ENCODE measurements around the gene RANBP1.
A peak's percentile ranks its signal among the peaks of the same experiment; 100 is the strongest.

The RANBP1 gene

GRCh38 chr22:20152464-20152890, 36.6 kb downstream of the RANBP1 start:
- no peak overlapping the region for H3K9ac ChIP-seq (ENCODE audit: insufficient read length)
- no peak overlapping the region for H3K4me3 ChIP-seq
- no peak overlapping the region for H3K27ac ChIP-seq
- no peaks in the 10 kb centered on the region for H3K36me3 ChIP-seq (ENCODE audit: insufficient read depth, low read length)
- no peak for DNase-seq (ENCODE audit: low read depth, low spot score)
- TF ChIP-seq POLR2AphosphoS5 (IDR thresholded peaks at IDR 0.05; ENCODE audit: borderline replicate concordance, low read depth, low read length) (no peak), EZH2 (IDR thresholded peaks at IDR 0.05) (no peak), FOXP2 (optimal IDR thresholded peaks at IDR 0.05; ENCODE audit: control extremely low read depth, extremely low read length, insufficient read depth) (no peak)
- H3K9me3 ChIP-seq (ENCODE audit: low read depth, low read length), result no peaks in the 10 kb centered on the region

- H3K9me3 ChIP-seq (ENCODE audit: low read depth, low read length), result no peaks in the 10 kb centered on the region
- H3K4me3 ChIP-seq, result no peak overlapping the region
- H3K27ac ChIP-seq, result no peak overlapping the region
- no peak for DNase-seq (ENCODE audit: low read depth, low spot score)
- H3K36me3 ChIP-seq (ENCODE audit: insufficient read depth, low read length), result no peaks in the 10 kb centered on the region
- no peak overlapping the region for H3K9ac ChIP-seq (ENCODE audit: insufficient read length)
- TF ChIP-seq POLR2AphosphoS5 (IDR thresholded peaks at IDR 0.05; ENCODE audit: borderline replicate concordance, low read depth, low read length), result no peak
- no peak for TF ChIP-seq FOXP2 (optimal IDR thresholded peaks at IDR 0.05; ENCODE audit: control extremely low read depth, extremely low read length, insufficient read depth)
- no peak for TF ChIP-seq EZH2 (IDR thresholded peaks at IDR 0.05)
Observed at GRCh38 chr22:20153945-20154344, 38.0 kb downstream of the RANBP1 start.

GRCh38 chr22:20154602-20155187, 38.8 kb downstream of the RANBP1 start:
- no peak for TF ChIP-seq FOXP2 (optimal IDR thresholded peaks at IDR 0.05; ENCODE audit: control extremely low read depth, extremely low read length, insufficient read depth)
- TF ChIP-seq EZH2 (IDR thresholded peaks at IDR 0.05), result no peak
- no peak for TF ChIP-seq POLR2AphosphoS5 (IDR thresholded peaks at IDR 0.05; ENCODE audit: borderline replicate concordance, low read depth, low read length)
- Histone ChIP-seq H3K27ac (no peak overlapping the region), H3K36me3 (ENCODE audit: insufficient read depth, low read length) (no peaks in the 10 kb centered on the region), H3K9ac (ENCODE audit: insufficient read length) (no peak overlapping the region), H3K9me3 (ENCODE audit: low read depth, low read length) (no peaks in the 10 kb centered on the region), H3K4me3 (no peak overlapping the region)
- no peak for DNase-seq (ENCODE audit: low read depth, low spot score)

- Histone ChIP-seq H3K9me3 (ENCODE audit: low read depth, low read length) (no peaks in the 10 kb centered on the region), H3K9ac (ENCODE audit: insufficient read length) (no peak overlapping the region), H3K4me3 (no peak overlapping the region), H3K36me3 (ENCODE audit: insufficient read depth, low read length) (no peaks in the 10 kb centered on the region), H3K27ac (no peak overlapping the region)
- TF ChIP-seq POLR2AphosphoS5 (IDR thresholded peaks at IDR 0.05; ENCODE audit: borderline replicate concordance, low read depth, low read length) (no peak), EZH2 (IDR thresholded peaks at IDR 0.05) (no peak), FOXP2 (optimal IDR thresholded peaks at IDR 0.05; ENCODE audit: control extremely low read depth, extremely low read length, insufficient read depth) (no peak)
- no peak for DNase-seq (ENCODE audit: low read depth, low spot score)
Observed at GRCh38 chr22:20155330-20156041, 39.6 kb downstream of the RANBP1 start.

GRCh38 chr22:20156042-20156389, 40.1 kb downstream of the RANBP1 start:
- no peak for TF ChIP-seq EZH2 (IDR thresholded peaks at IDR 0.05)
- no peak for TF ChIP-seq FOXP2 (optimal IDR thresholded peaks at IDR 0.05; ENCODE audit: control extremely low read depth, extremely low read length, insufficient read depth)
- no peak for TF ChIP-seq POLR2AphosphoS5 (IDR thresholded peaks at IDR 0.05; ENCODE audit: borderline replicate concordance, low read depth, low read length)
- DNase-seq (ENCODE audit: low read depth, low spot score), result no peak
- H3K9me3 ChIP-seq (ENCODE audit: low read depth, low read length), result no peaks in the 10 kb centered on the region
- H3K36me3 ChIP-seq (ENCODE audit: insufficient read depth, low read length), result no peaks in the 10 kb centered on the region
- no peak overlapping the region for H3K27ac ChIP-seq
- no peak overlapping the region for H3K4me3 ChIP-seq
- H3K9ac ChIP-seq (ENCODE audit: insufficient read length), result no peak overlapping the region

GRCh38 chr22:20156611-20157429, 40.9 kb downstream of the RANBP1 start:
- H3K36me3 ChIP-seq (ENCODE audit: insufficient read depth, low read length), result no peaks in the 10 kb centered on the region
- H3K4me3 ChIP-seq, result no peak overlapping the region

GRCh38 chr22:20157430-20158183, 41.7 kb downstream of the RANBP1 start:
- Histone ChIP-seq H3K9ac (ENCODE audit: insufficient read length) (no peak overlapping the region), H3K9me3 (ENCODE audit: low read depth, low read length) (no peaks in the 10 kb centered on the region), H3K36me3 (ENCODE audit: insufficient read depth, low read length) (no peaks in the 10 kb centered on the region), H3K4me3 (no peak overlapping the region), H3K27ac (no peak overlapping the region)
- TF ChIP-seq FOXP2 (optimal IDR thresholded peaks at IDR 0.05; ENCODE audit: control extremely low read depth, extremely low read length, insufficient read depth) (no peak), POLR2AphosphoS5 (IDR thresholded peaks at IDR 0.05; ENCODE audit: borderline replicate concordance, low read depth, low read length) (no peak), EZH2 (IDR thresholded peaks at IDR 0.05) (no peak)
- no peak for DNase-seq (ENCODE audit: low read depth, low spot score)

More at GRCh38 chr22:20156611-20157429, 40.9 kb downstream of the RANBP1 start:
- H3K9me3 ChIP-seq (ENCODE audit: low read depth, low read length), result no peaks in the 10 kb centered on the region
- no peak for TF ChIP-seq FOXP2 (optimal IDR thresholded peaks at IDR 0.05; ENCODE audit: control extremely low read depth, extremely low read length, insufficient read depth)
- TF ChIP-seq POLR2AphosphoS5 (IDR thresholded peaks at IDR 0.05; ENCODE audit: borderline replicate concordance, low read depth, low read length), result no peak
- TF ChIP-seq EZH2 (IDR thresholded peaks at IDR 0.05), result no peak
- no peak overlapping the region for H3K9ac ChIP-seq (ENCODE audit: insufficient read length)
- no peak overlapping the region for H3K27ac ChIP-seq
- DNase-seq (ENCODE audit: low read depth, low spot score), result peak; percentile 56

All from SK-N-MC (cell line).